HepG2 (cell line): Measurements from ENCODE around the gene DUT. TPM values are rescaled to one million over a fixed set of nuclear protein-coding genes. Genes with fewer than 3 reads are reported as not detected.

ENCODE experiments used
- ATAC-seq: fragments of 200-7000 bp; cut with Tn5 transposase; 3 replicates; pipeline ENCODE4 v1.9.1; 2020; ENCODE audit warnings: mild to moderate bottlenecking, moderate library complexity
- BruUV-seq: library from RNA; stranded (reverse); fragments of 400-500 nt; replicated peaks from 2 replicates; lab custom pipeline; 2021; lab: Mats Ljungman, UMichigan
- CTCF ChIA-PET: fragments of 300-600 bp; formaldehyde crosslinking; extraction: SDS; loops from one replicate; lab custom pipeline; 2021; ENCODE audit warnings: low total read pairs, inconsistent platforms, low intra/inter-chr PET ratio; lab: Yijun Ruan, JAX
- POLR2A ChIA-PET: fragments of 350-600 bp; sonication (Branson Sonifier 250); formaldehyde crosslinking; loops from one replicate; lab custom pipeline; 2020; ENCODE audit warnings: antibody characterized with exemption, inconsistent platforms; lab: Yijun Ruan, JAX
- DNase-seq: peaks from one replicate; pipeline ENCODE4 v3.0.0-alpha.2; 2015; ENCODE audit warnings: low spot score
- FAIRE-seq: peaks from 3 replicates; lab custom pipeline; 2011; peaks lifted over from hg19 to GRCh38; lab: Jason Lieb, UNC
- H2AFZ ChIP-seq: one replicate; pipeline ENCODE4 v1.6.1; 2011; ENCODE audit warnings: low read length, inconsistent platforms
- H3K27ac ChIP-seq: fragments of 300-600 bp; 3 replicates; pipeline ENCODE4 v1.8.0; 2011; ENCODE audit warnings: mixed run types, mild to moderate bottlenecking, mixed read lengths, low read length, inconsistent platforms; ENCODE audit not compliant: insufficient read depth; ENCODE audit errors: extremely low read length
- H3K27me3 ChIP-seq, 2 experiments: fragments of 200-600 bp in 1 of 2; 2 replicates in 1 of 2; 3 replicates in 1 of 2; pipeline versions ENCODE4 v1.6.0 to v1.8.0; 2011; ENCODE audit warnings: low read length in 2 of 2, mild to moderate bottlenecking in 2 of 2, moderate library complexity in 2 of 2, inconsistent platforms in 1 of 2; ENCODE audit not compliant: insufficient read depth in 2 of 2, control insufficient read depth in 1 of 2
- H3K36me3 ChIP-seq, 2 experiments: fragments of 200-600 bp in 1 of 2; replicated peaks in 1 of 2; 2 replicates in 1 of 2; 3 replicates in 1 of 2; pipeline versions ENCODE4 v1.5.1 to v1.8.0; 2011; ENCODE audit warnings: low read length in 2 of 2, inconsistent platforms in 1 of 2; ENCODE audit not compliant: insufficient read depth in 2 of 2, control insufficient read depth in 1 of 2
- H3K4me1 ChIP-seq: 2 replicates; pipeline ENCODE4 v1.5.1; 2012; ENCODE audit warnings: low read length, inconsistent platforms; ENCODE audit not compliant: insufficient read depth
- H3K4me2 ChIP-seq: 2 replicates; pipeline ENCODE4 v1.6.0; 2011; ENCODE audit warnings: low read depth, low read length, inconsistent platforms
- H3K4me3 ChIP-seq, 3 experiments: fragments of 200-600 bp in 1 of 3; sonication (generic), shearing (Covaris generic) in 1 of 3; replicated peaks in 1 of 3; 2 replicates each; pipeline ENCODE4 v1.5.1; 2011 to 2016; ENCODE audit warnings: low read length in 3 of 3, inconsistent platforms in 2 of 3, low read depth in 2 of 3, mild to moderate bottlenecking in 2 of 3, control low read depth in 1 of 3, mixed read lengths in 1 of 3; ENCODE audit not compliant: insufficient read depth in 1 of 3
- H3K79me2 ChIP-seq: one replicate; pipeline ENCODE4 v1.6.1; 2011; ENCODE audit warnings: low read length, inconsistent platforms; ENCODE audit not compliant: insufficient read depth
- H3K9ac ChIP-seq: 2 replicates; pipeline ENCODE4 v1.6.0; 2011; ENCODE audit warnings: mild to moderate bottlenecking, low read depth, low read length, inconsistent platforms; ENCODE audit not compliant: insufficient read depth
- H3K9me3 ChIP-seq: 2 replicates; pipeline ENCODE4 v1.5.1; 2012; ENCODE audit warnings: mild to moderate bottlenecking, low read length
- H4K20me1 ChIP-seq: 2 replicates; pipeline ENCODE4 v1.6.0; 2011; ENCODE audit warnings: inconsistent platforms, mild to moderate bottlenecking, low read length, moderate library complexity; ENCODE audit not compliant: insufficient read depth
- HOXA7 ChIP-seq: sonication (generic); formaldehyde crosslinking; IDR thresholded peaks from 2 replicates; pipeline ENCODE4 v1.8.1; 2022; ENCODE audit warnings: mild to moderate bottlenecking, missing genetic modification reagents, moderate library complexity
- SP4 ChIP-seq: sonication (generic); formaldehyde crosslinking; IDR thresholded peaks from 2 replicates; pipeline ENCODE4 v1.8.1; 2023; ENCODE audit warnings: mild to moderate bottlenecking, missing genetic modification reagents
- TOE1 ChIP-seq: sonication (generic); formaldehyde crosslinking; IDR thresholded peaks from 2 replicates; pipeline ENCODE4 v1.4.0; 2020; ENCODE audit warnings: mild to moderate bottlenecking, missing genetic modification reagents
- ZNF274 ChIP-seq: sonication (generic); formaldehyde crosslinking; IDR thresholded peaks from 2 replicates; pipeline ENCODE4 v1.5.1; 2020; ENCODE audit warnings: mild to moderate bottlenecking, missing genetic modification reagents
- ZNF282 ChIP-seq: fragments of 450-650 bp; IDR thresholded peaks from 2 replicates; pipeline ENCODE4 v1.6.1; 2018; ENCODE audit not compliant: partially characterized antibody
- ZNF34 ChIP-seq: sonication (generic); formaldehyde crosslinking; IDR thresholded peaks from 2 replicates; pipeline ENCODE4 v1.4.0; 2020; ENCODE audit warnings: mild to moderate bottlenecking, missing genetic modification reagents, borderline replicate concordance
- ZZZ3 ChIP-seq: sonication (generic); formaldehyde crosslinking; IDR thresholded peaks from 2 replicates; pipeline ENCODE4 v1.4.0; 2020; ENCODE audit warnings: missing genetic modification reagents, mild to moderate bottlenecking, borderline replicate concordance
- WGBS: methylation state at CpG from one replicate; pipeline ENCODE4 v1.1.6; 2017; ENCODE audit warnings: low lambda C conversion rate; 5-methylcytosine and 5-hydroxymethylcytosine counted together
- in situ Hi-C: cut with HindIII; loops from 2 replicates; pipeline ENCODE4 v1.10.0; 2017; ENCODE audit warnings: low pct_unique_long_range_greater_than_20kb; ENCODE audit not compliant: extremely low pct_ligation_motif_present
- intact Hi-C: fragments of 100-400 bp; cut with micrococcal nuclease; formaldehyde crosslinking; loops from one replicate; pipeline ENCODE4 v1.10.0; 2022; ENCODE audit not compliant: unreplicated experiment
- polyA plus RNA-seq, 8 experiments: library from polyadenylated mRNA; depleted of rRNA in 3 of 8; stranded (reverse) in 7 of 8; unstranded in 1 of 8; fragments of >200 nt; fragmentation: Illumina TruSeq in 4 of 8; extraction: Trizol in 4 of 8; gene quantifications; 2 replicates each; pipeline versions ENCODE4 v1.2.1 to v1.2.3, GENCODE V29; 2011 to 2016; ENCODE audit warnings: low read depth in 4 of 8, missing spikeins in 1 of 8, mixed read lengths in 1 of 8; ENCODE audit not compliant: insufficient read depth in 1 of 8
- total RNA-seq, 5 experiments: library from RNA; depleted of rRNA; stranded (reverse); fragments of >200 nt; fragmentation: Illumina TruSeq; extraction: Trizol; gene quantifications; 2 replicates each; pipeline ENCODE4 v1.2.3, GENCODE V29; 2016; ENCODE audit warnings: low read depth in 1 of 5
- TF ChIP-seq, protein P1 (sequence below), 2 experiments: fragments of 450-650 bp in 1 of 2; sonication (generic) in 1 of 2; formaldehyde crosslinking; IDR thresholded peaks; 2 replicates each; pipeline versions ENCODE4 v1.5.0 to v1.8.0; 2020 to 2022; ENCODE audit warnings: mild to moderate bottlenecking in 1 of 2, missing genetic modification reagents in 1 of 2
- TF ChIP-seq, protein P2 (sequence below): sonication (generic); formaldehyde crosslinking; IDR thresholded peaks from 2 replicates; pipeline ENCODE4 v1.9.0; 2021; ENCODE audit warnings: missing genetic modification reagents, borderline replicate concordance
- TF ChIP-seq, protein P3 (sequence below), 2 experiments: sonication (generic) in 1 of 2; formaldehyde crosslinking in 1 of 2; IDR thresholded peaks; 2 replicates each; pipeline versions ENCODE4 v1.6.1 to v1.9.0; 2014 to 2022; ENCODE audit warnings: antibody characterized with exemption in 1 of 2, borderline replicate concordance in 1 of 2, inconsistent platforms in 1 of 2, low read depth in 1 of 2, missing genetic modification reagents in 1 of 2
- TF ChIP-seq, protein P4 (sequence below): sonication (generic); formaldehyde crosslinking; IDR thresholded peaks from 2 replicates; pipeline ENCODE4 v1.5.0; 2020; ENCODE audit warnings: mild to moderate bottlenecking, missing genetic modification reagents

The DUT gene
- total and polyA plus RNA-seq, 2 of the 13 experiments (the other 11 are each of a cell fraction or from before 2014, with no cell fraction given) = 36.7 to 131 TPM

DNA sequence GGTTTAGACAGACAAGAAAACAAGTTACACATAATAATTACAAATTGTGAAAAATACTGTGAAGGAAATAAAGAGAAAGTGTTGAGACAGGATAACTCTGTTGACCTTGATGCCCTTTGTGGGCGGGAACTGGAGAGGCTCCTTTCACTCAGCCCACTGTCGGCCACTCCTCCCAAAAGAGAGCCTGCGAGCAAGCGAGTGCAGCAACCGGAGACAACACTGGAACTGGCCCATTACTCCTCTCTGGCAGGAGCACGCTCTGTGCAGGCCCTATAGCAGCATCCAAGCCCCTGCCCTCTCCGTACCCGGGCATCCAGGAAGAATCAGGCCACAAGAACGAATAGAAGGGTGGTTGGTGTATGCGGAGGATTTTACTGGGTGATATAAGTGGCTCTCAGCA, 16.2 kb upstream of the DUT start:
- Histone ChIP-seq H3K27ac (no peak overlapping the region), H3K27me3 (peaks cover 0 to 12% of the 10 kb centered on the region in 2 experiments; a peak in 2 of 5 replicates)
- no peak for FAIRE-seq
- TF ChIP-seq SP4 (CRISPR knock-in tag) = no peak
- no peak for TF ChIP-seq TOE1 (CRISPR knock-in tag)
- TF ChIP-seq ZNF282 = no peak
- no peak for TF ChIP-seq ZNF34 (CRISPR knock-in tag)
- TF ChIP-seq, protein P1, sequence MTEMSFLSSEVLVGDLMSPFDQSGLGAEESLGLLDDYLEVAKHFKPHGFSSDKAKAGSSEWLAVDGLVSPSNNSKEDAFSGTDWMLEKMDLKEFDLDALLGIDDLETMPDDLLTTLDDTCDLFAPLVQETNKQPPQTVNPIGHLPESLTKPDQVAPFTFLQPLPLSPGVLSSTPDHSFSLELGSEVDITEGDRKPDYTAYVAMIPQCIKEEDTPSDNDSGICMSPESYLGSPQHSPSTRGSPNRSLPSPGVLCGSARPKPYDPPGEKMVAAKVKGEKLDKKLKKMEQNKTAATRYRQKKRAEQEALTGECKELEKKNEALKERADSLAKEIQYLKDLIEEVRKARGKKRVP (CRISPR knock-in tag; IDR thresholded peaks at IDR 0.05) = no peak
- TF ChIP-seq, protein P2, sequence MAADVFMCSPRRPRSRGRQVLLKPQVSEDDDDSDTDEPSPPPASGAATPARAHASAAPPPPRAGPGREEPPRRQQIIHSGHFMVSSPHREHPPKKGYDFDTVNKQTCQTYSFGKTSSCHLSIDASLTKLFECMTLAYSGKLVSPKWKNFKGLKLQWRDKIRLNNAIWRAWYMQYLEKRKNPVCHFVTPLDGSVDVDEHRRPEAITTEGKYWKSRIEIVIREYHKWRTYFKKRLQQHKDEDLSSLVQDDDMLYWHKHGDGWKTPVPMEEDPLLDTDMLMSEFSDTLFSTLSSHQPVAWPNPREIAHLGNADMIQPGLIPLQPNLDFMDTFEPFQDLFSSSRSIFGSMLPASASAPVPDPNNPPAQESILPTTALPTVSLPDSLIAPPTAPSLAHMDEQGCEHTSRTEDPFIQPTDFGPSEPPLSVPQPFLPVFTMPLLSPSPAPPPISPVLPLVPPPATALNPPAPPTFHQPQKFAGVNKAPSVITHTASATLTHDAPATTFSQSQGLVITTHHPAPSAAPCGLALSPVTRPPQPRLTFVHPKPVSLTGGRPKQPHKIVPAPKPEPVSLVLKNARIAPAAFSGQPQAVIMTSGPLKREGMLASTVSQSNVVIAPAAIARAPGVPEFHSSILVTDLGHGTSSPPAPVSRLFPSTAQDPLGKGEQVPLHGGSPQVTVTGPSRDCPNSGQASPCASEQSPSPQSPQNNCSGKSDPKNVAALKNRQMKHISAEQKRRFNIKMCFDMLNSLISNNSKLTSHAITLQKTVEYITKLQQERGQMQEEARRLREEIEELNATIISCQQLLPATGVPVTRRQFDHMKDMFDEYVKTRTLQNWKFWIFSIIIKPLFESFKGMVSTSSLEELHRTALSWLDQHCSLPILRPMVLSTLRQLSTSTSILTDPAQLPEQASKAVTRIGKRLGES (CRISPR knock-in tag) = no peak
- no peak for TF ChIP-seq HOXA7
- TF ChIP-seq, protein P3, sequence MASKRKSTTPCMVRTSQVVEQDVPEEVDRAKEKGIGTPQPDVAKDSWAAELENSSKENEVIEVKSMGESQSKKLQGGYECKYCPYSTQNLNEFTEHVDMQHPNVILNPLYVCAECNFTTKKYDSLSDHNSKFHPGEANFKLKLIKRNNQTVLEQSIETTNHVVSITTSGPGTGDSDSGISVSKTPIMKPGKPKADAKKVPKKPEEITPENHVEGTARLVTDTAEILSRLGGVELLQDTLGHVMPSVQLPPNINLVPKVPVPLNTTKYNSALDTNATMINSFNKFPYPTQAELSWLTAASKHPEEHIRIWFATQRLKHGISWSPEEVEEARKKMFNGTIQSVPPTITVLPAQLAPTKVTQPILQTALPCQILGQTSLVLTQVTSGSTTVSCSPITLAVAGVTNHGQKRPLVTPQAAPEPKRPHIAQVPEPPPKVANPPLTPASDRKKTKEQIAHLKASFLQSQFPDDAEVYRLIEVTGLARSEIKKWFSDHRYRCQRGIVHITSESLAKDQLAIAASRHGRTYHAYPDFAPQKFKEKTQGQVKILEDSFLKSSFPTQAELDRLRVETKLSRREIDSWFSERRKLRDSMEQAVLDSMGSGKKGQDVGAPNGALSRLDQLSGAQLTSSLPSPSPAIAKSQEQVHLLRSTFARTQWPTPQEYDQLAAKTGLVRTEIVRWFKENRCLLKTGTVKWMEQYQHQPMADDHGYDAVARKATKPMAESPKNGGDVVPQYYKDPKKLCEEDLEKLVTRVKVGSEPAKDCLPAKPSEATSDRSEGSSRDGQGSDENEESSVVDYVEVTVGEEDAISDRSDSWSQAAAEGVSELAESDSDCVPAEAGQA (IDR thresholded peaks at IDR 0.05; ENCODE audit: low read depth) = no peak
- TF ChIP-seq, protein P3 (CRISPR knock-in tag; IDR thresholded peaks at IDR 0.05; ENCODE audit: borderline replicate concordance) = no peak
- no peak for TF ChIP-seq ZZZ3 (CRISPR knock-in tag)
- TF ChIP-seq ZNF274 (CRISPR knock-in tag) = no peak
- TF ChIP-seq, protein P4, sequence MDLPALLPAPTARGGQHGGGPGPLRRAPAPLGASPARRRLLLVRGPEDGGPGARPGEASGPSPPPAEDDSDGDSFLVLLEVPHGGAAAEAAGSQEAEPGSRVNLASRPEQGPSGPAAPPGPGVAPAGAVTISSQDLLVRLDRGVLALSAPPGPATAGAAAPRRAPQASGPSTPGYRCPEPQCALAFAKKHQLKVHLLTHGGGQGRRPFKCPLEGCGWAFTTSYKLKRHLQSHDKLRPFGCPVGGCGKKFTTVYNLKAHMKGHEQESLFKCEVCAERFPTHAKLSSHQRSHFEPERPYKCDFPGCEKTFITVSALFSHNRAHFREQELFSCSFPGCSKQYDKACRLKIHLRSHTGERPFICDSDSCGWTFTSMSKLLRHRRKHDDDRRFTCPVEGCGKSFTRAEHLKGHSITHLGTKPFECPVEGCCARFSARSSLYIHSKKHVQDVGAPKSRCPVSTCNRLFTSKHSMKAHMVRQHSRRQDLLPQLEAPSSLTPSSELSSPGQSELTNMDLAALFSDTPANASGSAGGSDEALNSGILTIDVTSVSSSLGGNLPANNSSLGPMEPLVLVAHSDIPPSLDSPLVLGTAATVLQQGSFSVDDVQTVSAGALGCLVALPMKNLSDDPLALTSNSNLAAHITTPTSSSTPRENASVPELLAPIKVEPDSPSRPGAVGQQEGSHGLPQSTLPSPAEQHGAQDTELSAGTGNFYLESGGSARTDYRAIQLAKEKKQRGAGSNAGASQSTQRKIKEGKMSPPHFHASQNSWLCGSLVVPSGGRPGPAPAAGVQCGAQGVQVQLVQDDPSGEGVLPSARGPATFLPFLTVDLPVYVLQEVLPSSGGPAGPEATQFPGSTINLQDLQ (CRISPR knock-in tag) = no peak

More for the DNA sequence above, 16.2 kb upstream of the DUT start:
- ChIA-PET POLR2A (no interaction called here), CTCF (no interaction called here)
- no peak overlapping the region for H3K4me2 ChIP-seq
- no peak overlapping the region for H3K4me3 ChIP-seq
- no peak overlapping the region for H2AFZ ChIP-seq
- no peaks in the 10 kb centered on the region for H4K20me1 ChIP-seq
- no peaks in the 10 kb centered on the region for H3K9me3 ChIP-seq
- DNase-seq (no peak), ATAC-seq (no peak)
- no peak overlapping the region for H3K9ac ChIP-seq
- no TSS peak for BruUV-seq
- intact Hi-C loops = no loop called here
- 31% methylated on average over 7 of the region's 10 CpGs for WGBS
- no peaks in the 10 kb centered on the region for H3K4me1 ChIP-seq
- in situ Hi-C loops = no loop called here
- no peaks in the 10 kb centered on the region for H3K79me2 ChIP-seq
- no peaks in the 10 kb centered on the region for H3K36me3 ChIP-seq
